ENCODE data around the gene KRT17. TPM values are rescaled to one million over a fixed set of nuclear protein-coding genes. Genes with fewer than 3 reads are reported as not detected.
A peak's percentile ranks its signal among the peaks of the same experiment; 100 is the strongest.

Gene KRT17
- total RNA-seq, 1 experiment from 2014 or later, result 1.5 TPM

GRCh38 chr17:41667280-41668041 lies 43.1 kb upstream of the KRT17 start:
- Histone ChIP-seq H3K4ac (ENCODE audit: low read depth, low read length) (no peak overlapping the region), H2BK20ac (ENCODE audit: low read depth, low read length, poor library complexity, severe bottlenecking) (no peak overlapping the region), H2AK5ac (ENCODE audit: insufficient read length, low read length) (no peak overlapping the region), H4K5ac (ENCODE audit: insufficient read length, low read depth, low read length) (no peak overlapping the region), H3K79me1 (ENCODE audit: insufficient read depth, low read depth, low read length, poor library complexity, severe bottlenecking) (no peaks in the 10 kb centered on the region), H3K18ac (ENCODE audit: insufficient read length, low read depth, low read length) (peak overlapping the region; percentile 44), H4K20me1 (ENCODE audit: control insufficient read depth, insufficient read depth, insufficient read length) (no peaks in the 10 kb centered on the region), H4K8ac (replicated peaks; ENCODE audit: insufficient read length, low read depth, low read length) (no peak overlapping the region), H2BK5ac (ENCODE audit: insufficient read length, low read length) (no peak overlapping the region), H2BK120ac (ENCODE audit: low read depth, low read length, poor library complexity, severe bottlenecking) (no peak overlapping the region), H3K4me1 (ENCODE audit: insufficient read depth, low read length) (no peaks in the 10 kb centered on the region; the same call in 1 of the 2 replicates), H4K91ac (ENCODE audit: insufficient read length, low read depth, low read length) (no peak overlapping the region), H3K14ac (ENCODE audit: insufficient read depth, low read length) (peak overlapping the region; percentile 52; the same call in 1 of the 2 replicates), H3K9me3 (ENCODE audit: control insufficient read depth, low read depth, low read length) (no peaks in the 10 kb centered on the region), H3K23ac (ENCODE audit: insufficient read length, low read depth, low read length) (no peak overlapping the region), H3K56ac (ENCODE audit: insufficient read length, low read depth, low read length) (no peak overlapping the region), H3K79me2 (ENCODE audit: insufficient read depth, low read length) (no peaks in the 10 kb centered on the region), H2AFZ (ENCODE audit: low read length) (no peak overlapping the region), H2BK12ac (ENCODE audit: insufficient read length, low read depth, low read length) (no peak overlapping the region), H3K23me2 (ENCODE audit: insufficient read length, low read depth, low read length, poor library complexity, severe bottlenecking) (peaks cover 11% of the 10 kb centered on the region), H3K9ac (ENCODE audit: extremely low read depth, insufficient read length, low read length) (no peak overlapping the region), H3K4me2 (ENCODE audit: insufficient read depth, insufficient read length, low read length) (peak overlapping the region; percentile 29), H3K27me3 (ENCODE audit: insufficient read depth, low read length) (peaks cover 3% of the 10 kb centered on the region; the same call in 1 of the 2 replicates), H3K27ac (ENCODE audit: insufficient read length, low read depth, low read length) (no peak overlapping the region), H3T11ph (ENCODE audit: low read length) (no peak overlapping the region), H2BK15ac (ENCODE audit: low read depth, low read length) (no peak overlapping the region)
- Mint-ChIP-seq H3K4me3 (peak overlapping the region; percentile 73; a peak in 4 of 5 replicates), H3K36me3 (ENCODE audit: insufficient read depth in 1 of 3, low read depth in 3 of 3) (no peaks in the 10 kb centered on the region; a peak in 1 of 7 replicates), H3K9me3 (no peaks in the 10 kb centered on the region), H3K27ac (no peak overlapping the region; a peak in 1 of 7 replicates), H3K4me1 (peaks cover 16 to 17% of the 10 kb centered on the region in 2 experiments), H3K27me3 (ENCODE audit: low read depth) (peaks cover 39% of the 10 kb centered on the region)
- no CpG with 5 or more reads among the region's 23 CpGs for WGBS (ENCODE audit: extremely low coverage, insufficient read length, low lambda C conversion rate)
- DNase-seq, result peak; percentile 80
- no peak for TF ChIP-seq CTCF (conservative IDR thresholded peaks at IDR 0.05)
